GM21526 (cell line): ENCODE measurements around the gene GLRA1.

ENCODE experiments used
- ATAC-seq: cut with Tn5 transposase; IDR thresholded peaks from one replicate; pipeline ENCODE4 v1.9.1; 2021; ENCODE audit warnings: moderate library complexity; ENCODE audit not compliant: unreplicated experiment, low FRiP score

Gene GLRA1

GRCh38 chr5:151780348-151780747 is 144.3 kb downstream of the GLRA1 start:
- ATAC-seq, result no peak

DNA sequence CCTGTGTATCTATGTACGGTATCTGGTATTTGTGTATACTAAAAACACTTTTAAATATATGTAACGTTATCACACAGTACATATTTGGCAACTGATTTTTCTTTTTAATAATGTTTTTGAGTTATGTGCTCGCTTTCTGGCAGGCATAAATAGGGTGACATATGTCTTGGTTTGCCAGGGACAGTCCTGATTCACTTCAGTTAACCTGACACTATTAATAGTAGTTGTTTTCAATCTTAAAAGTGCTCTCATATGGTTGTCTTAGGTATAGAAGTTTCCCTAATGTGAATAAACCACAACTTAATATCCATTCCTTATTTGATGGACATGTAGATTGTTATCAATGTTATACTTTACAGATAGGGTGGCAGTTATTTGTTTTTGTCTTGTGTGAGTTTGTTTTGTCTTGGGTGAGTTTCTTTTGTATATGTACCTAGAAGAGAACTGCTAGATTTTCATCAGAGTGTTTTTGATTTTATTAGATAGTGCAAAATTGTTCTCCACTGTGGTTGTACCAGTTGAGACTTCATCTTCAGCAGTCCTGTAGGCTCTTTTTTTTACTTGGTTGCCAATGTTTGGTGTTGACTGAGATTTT is 145.0 kb downstream of the GLRA1 start:
- no peak for ATAC-seq

GRCh38 chr5:151775025-151775606 is 149.5 kb downstream of the GLRA1 start:
- ATAC-seq, result no peak

- no peak for ATAC-seq
Measured at GRCh38 chr5:151773951-151774350, 150.7 kb downstream of the GLRA1 start.

- no peak for ATAC-seq
Measured at GRCh38 chr5:151772846-151773561, 151.6 kb downstream of the GLRA1 start.
